ENCODE data around the gene KLHL20.
"Not testable (repeated sequence)": the region's sequence is repeated elsewhere in the genome, so short reads cannot be mapped to it uniquely, and the experiment has no call there.

Gene KLHL20

DNA sequence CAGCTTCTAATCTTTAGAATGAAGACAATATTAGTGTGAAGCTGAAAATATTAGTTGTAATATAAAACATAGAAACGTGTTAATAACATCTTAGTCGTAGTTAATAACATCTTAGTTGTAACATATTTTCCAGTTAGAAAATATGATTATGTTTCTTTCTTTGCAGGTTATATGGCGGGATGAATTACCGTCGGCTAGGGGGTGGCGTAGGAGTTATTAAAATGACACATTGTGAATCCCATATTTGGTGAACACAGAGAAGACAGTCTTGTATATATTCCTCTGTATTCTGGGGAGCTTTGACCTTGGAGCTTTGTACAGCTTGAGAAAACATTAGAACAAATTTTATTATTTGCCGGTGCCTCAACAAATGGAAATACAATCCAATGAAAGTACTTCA lies 70.2 kb downstream of the KLHL20 start:
- FAIRE-seq, result peak; percentile 6
- no peak for TF ChIP-seq CTCF (IDR thresholded peaks at IDR 0.05; ENCODE audit: insufficient read depth, missing control alignments)

DNA sequence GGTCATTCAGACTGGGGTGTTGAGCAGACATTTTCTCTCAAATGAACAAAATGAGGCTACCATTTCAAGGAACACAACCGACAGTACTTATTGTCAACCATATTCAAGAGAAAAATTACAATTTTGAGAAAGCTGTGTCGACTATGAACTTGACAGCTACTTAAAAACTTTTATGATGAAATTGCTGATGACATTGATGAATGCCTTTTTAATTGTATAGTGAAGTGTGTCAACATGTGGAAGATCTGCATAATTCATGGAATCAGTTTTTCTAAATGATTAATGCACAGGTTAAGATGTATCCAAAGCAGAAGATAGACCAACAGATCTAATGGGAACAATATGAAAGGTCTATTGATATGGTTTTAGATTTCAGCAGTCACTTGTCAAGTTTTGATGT lies 75.1 kb downstream of the KLHL20 start:
- TF ChIP-seq CTCF (IDR thresholded peaks at IDR 0.05; ENCODE audit: insufficient read depth, missing control alignments), result no peak
- DNase-seq (ENCODE audit: insufficient read length, low spot score) (no peak), FAIRE-seq (peak; percentile 81)

More for the DNA sequence above, 70.2 kb downstream of the KLHL20 start:
- no peak for DNase-seq (ENCODE audit: insufficient read length, low spot score)

DNA sequence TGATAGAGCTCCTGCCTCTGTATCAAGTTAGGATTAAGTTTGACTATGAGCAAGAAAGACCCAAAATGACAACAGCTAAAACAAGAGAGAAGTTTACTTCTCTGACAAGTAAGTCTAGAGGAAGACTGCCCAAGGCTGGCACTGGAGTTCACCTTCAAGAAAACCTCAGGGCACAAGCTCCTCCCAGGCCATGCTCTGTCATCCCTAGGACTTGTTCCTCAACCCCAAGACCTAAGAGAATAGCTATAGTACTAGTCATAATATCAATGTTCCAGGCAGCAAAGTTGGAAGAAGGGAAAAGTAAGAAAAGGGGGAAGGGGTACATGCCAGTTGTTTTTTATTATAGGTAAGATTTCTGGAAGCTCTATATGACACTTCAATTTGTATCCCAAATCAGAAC lies 83.3 kb downstream of the KLHL20 start:
- no peak for TF ChIP-seq CTCF (IDR thresholded peaks at IDR 0.05; ENCODE audit: insufficient read depth, missing control alignments)
- FAIRE-seq, result no peak
- no peak for DNase-seq (ENCODE audit: insufficient read length, low spot score)

GRCh38 chr1:173799995-173800394 lies 85.2 kb downstream of the KLHL20 start:
- DNase-seq (ENCODE audit: insufficient read length, low spot score); FAIRE-seq: not testable (repeated sequence)

DNA sequence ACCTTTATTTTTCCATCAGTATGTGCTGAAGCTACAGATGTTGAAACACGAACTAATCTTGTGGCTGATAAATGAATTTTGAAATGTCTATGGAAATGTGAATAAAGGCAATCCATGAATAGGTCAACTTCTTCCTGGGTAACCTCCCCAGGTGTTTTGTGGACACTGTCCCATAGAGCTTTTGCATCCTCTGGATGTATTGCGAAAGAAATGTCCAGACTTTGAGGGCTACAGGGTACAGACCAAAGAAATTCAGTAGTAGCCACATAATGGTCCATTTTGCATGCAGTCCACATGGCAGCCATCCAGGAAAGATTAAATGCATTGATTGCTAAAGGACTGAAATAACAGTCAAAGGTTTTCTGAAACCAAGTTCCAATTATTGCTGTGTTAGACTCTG lies 88.2 kb downstream of the KLHL20 start:
- FAIRE-seq, result no peak
- DNase-seq (ENCODE audit: insufficient read length, low spot score), result no peak
- no peak for TF ChIP-seq CTCF (IDR thresholded peaks at IDR 0.05; ENCODE audit: insufficient read depth, missing control alignments)

- FAIRE-seq, result not testable (repeated sequence)
Measured at GRCh38 chr1:173813654-173814053, 98.9 kb downstream of the KLHL20 start.

DNA sequence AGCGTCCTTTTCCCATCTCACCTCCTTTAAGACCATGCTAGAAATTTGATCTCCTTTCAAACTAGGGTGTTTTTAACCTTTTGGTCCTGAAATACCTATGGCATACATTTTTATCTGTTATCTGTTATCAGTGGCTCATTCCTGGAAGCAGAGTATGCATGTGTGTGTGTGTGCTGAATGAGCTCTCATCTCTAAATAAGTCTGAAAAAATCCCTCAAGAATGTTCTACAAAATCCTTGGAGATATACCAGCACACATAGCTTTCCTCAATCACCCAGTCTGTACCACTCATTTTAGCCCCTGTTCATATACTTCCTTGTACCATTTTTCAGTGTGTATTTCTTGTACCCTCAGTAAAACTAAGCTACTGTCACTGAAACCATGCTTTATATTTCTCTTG lies 103.7 kb downstream of the KLHL20 start:
- no peak for FAIRE-seq

More at GRCh38 chr1:173813654-173814053, 98.9 kb downstream of the KLHL20 start:
- not testable (repeated sequence) for DNase-seq (ENCODE audit: insufficient read length, low spot score)

DNA sequence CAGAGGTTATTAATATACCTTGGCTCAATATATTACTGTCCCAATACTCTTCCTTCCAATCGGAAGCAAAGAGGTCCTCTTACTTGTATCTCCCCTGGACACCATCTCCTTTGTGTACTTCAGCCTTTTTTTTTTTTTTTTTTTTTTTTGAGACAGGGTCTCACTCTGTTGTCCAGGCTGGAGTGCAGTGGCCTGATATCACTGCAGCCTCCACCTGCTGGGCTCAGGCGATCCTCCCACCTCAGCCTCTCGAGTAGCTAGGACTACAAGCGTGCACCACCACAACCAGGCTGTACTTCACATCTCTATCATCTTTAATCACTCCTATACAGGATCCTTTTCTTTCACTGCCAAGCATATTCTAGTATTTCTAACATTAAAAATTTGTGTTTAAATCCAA lies 106.9 kb downstream of the KLHL20 start:
- no peak for DNase-seq (ENCODE audit: insufficient read length, low spot score)
- no peak for FAIRE-seq
- TF ChIP-seq CTCF (IDR thresholded peaks at IDR 0.05; ENCODE audit: insufficient read depth, missing control alignments), result no peak

More for the DNA sequence above, 103.7 kb downstream of the KLHL20 start:
- DNase-seq (ENCODE audit: insufficient read length, low spot score), result no peak
- no peak for TF ChIP-seq CTCF (IDR thresholded peaks at IDR 0.05; ENCODE audit: insufficient read depth, missing control alignments)
